Type B pancreatic cell (in vitro differentiated cells): ENCODE data around the gene ARHGEF18. TPM values are rescaled to one million over a fixed set of nuclear protein-coding genes. Genes with fewer than 3 reads are reported as not detected.

Experiments used
- DNase-seq: peaks from one replicate; pipeline ENCODE4 v3.0.0; 2021; ENCODE audit warnings: mixed read lengths; ENCODE audit not compliant: unreplicated experiment; ENCODE audit errors: extremely low spot score
- H3K27ac Mint-ChIP-seq: 2 replicates; pipeline ENCODE4 v1.8.0; 2021; ENCODE audit warnings: mild to moderate bottlenecking, mixed read lengths
- H3K27me3 Mint-ChIP-seq: 2 replicates; pipeline ENCODE4 v1.8.0; 2021; ENCODE audit warnings: mixed read lengths
- H3K36me3 Mint-ChIP-seq: 2 replicates; pipeline ENCODE4 v1.8.0; 2021; ENCODE audit warnings: mixed read lengths
- H3K4me1 Mint-ChIP-seq: one replicate; pipeline ENCODE4 v1.8.0; 2021; ENCODE audit warnings: mixed read lengths; ENCODE audit not compliant: unreplicated experiment
- H3K4me3 Mint-ChIP-seq: 2 replicates; pipeline ENCODE4 v1.8.0; 2021; ENCODE audit warnings: mild to moderate bottlenecking, mixed read lengths
- H3K9me3 Mint-ChIP-seq: 2 replicates; pipeline ENCODE4 v1.8.0; 2021; ENCODE audit warnings: mixed read lengths
- total RNA-seq: library from RNA; stranded (reverse); gene quantifications from 2 replicates; pipeline ENCODE4 v1.2.1, GENCODE V29; 2021; ENCODE audit warnings: low replicate concordance
- TF ChIP-seq, protein P1 (sequence below): fragments of 200-600 bp; sonication (generic); conservative IDR thresholded peaks from 2 replicates; pipeline ENCODE4 v1.5.0; 2021; ENCODE audit warnings: antibody characterized with exemption, mild to moderate bottlenecking

The ARHGEF18 gene
- total RNA-seq, 1 donor from 2014 or later = 40.9 TPM

DNA sequence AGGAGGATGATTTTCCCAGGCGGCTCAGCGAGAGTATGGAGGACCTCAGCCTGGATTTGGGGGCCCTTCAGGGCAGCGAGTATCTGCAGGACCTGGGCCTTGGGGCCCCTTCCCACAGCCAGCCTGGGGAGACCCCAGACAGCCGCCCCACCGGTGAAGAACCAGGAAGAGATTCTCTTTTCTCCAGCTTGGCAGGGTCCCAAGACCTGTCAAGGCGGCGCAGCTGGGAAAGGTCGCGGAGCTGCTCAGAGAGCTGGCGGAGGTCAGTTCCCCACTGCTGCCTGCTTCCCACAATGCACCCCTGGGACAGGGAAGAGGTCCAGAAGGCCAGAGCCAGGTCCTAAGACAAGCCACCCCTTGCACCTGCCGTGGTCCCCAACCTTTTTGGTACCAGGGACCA lies 24.1 kb downstream of the ARHGEF18 start:
- no peak overlapping the region for H3K27ac Mint-ChIP-seq
- TF ChIP-seq, protein P1, sequence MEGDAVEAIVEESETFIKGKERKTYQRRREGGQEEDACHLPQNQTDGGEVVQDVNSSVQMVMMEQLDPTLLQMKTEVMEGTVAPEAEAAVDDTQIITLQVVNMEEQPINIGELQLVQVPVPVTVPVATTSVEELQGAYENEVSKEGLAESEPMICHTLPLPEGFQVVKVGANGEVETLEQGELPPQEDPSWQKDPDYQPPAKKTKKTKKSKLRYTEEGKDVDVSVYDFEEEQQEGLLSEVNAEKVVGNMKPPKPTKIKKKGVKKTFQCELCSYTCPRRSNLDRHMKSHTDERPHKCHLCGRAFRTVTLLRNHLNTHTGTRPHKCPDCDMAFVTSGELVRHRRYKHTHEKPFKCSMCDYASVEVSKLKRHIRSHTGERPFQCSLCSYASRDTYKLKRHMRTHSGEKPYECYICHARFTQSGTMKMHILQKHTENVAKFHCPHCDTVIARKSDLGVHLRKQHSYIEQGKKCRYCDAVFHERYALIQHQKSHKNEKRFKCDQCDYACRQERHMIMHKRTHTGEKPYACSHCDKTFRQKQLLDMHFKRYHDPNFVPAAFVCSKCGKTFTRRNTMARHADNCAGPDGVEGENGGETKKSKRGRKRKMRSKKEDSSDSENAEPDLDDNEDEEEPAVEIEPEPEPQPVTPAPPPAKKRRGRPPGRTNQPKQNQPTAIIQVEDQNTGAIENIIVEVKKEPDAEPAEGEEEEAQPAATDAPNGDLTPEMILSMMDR = no peak

DNA sequence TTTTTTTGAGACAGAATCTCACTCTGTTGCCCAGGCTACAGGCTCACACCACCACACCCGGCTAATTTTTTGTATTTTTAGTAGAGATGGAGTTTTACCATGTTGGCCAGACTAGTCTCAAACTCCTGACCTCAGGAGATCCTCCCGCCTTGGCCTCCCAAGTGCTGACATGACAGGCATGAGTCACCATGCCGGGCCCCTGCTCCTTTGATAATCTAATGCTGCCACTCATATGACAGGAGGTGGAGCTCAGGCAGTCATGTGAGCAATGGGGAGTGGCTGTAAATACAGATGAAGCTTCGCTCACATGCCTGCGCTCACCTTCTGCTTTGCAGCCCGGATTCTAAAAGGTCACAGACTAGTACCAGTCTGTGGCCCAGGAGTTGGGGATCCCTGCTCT lies 25.1 kb downstream of the ARHGEF18 start:
- Mint-ChIP-seq H3K36me3 (no peaks in the 10 kb centered on the region), H3K4me1 (no peaks in the 10 kb centered on the region), H3K27ac (no peak overlapping the region), H3K4me3 (no peak overlapping the region), H3K9me3 (no peaks in the 10 kb centered on the region), H3K27me3 (no peaks in the 10 kb centered on the region)
- TF ChIP-seq, protein P1 = no peak
- no peak for DNase-seq

More for the DNA sequence above, 24.1 kb downstream of the ARHGEF18 start:
- H3K4me1 Mint-ChIP-seq = no peaks in the 10 kb centered on the region
- no peak for DNase-seq
- no peaks in the 10 kb centered on the region for H3K36me3 Mint-ChIP-seq
- H3K27me3 Mint-ChIP-seq = no peaks in the 10 kb centered on the region
- H3K9me3 Mint-ChIP-seq = no peaks in the 10 kb centered on the region
- H3K4me3 Mint-ChIP-seq = no peak overlapping the region

DNA sequence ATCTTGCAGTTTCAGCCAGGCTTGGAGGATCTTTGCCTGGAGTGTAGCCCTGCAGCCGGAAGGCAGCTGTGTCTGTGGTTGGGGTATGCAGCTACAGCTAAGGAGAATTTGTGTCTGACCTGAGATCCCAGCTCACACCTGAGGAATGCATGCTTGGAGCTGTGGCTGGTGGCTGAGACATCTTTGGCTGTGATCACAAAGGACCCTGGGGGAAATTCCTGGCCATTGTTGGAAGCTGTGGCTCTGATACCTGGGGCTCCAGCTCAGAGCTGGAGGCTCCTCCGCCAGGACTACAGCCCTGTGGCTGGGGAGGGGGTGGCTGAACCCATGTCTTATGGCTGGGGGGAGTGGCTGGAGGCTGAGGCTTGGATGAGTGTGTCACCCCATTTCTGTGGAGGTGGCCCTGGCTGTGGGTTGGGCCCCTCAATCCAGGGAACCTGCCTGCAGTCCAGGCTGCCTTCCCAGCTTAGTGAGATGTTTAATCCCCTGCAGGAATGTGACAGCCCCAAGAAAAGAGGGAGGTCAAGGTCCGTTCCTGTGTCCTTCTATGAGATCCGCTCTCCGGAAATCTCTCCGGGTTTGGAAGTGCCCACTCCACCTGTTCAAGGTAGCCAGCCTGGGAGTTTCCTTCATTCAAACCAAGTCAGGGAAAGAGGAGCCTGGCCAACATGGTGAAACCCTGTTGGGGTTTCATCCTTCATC lies 27.6 kb downstream of the ARHGEF18 start:
- no peak for DNase-seq
- Mint-ChIP-seq H3K36me3 (no peaks in the 10 kb centered on the region), H3K27me3 (no peaks in the 10 kb centered on the region), H3K4me3 (no peak overlapping the region), H3K27ac (no peak overlapping the region), H3K4me1 (peaks cover 5% of the 10 kb centered on the region), H3K9me3 (no peaks in the 10 kb centered on the region)
- TF ChIP-seq, protein P1 = no peak

DNA sequence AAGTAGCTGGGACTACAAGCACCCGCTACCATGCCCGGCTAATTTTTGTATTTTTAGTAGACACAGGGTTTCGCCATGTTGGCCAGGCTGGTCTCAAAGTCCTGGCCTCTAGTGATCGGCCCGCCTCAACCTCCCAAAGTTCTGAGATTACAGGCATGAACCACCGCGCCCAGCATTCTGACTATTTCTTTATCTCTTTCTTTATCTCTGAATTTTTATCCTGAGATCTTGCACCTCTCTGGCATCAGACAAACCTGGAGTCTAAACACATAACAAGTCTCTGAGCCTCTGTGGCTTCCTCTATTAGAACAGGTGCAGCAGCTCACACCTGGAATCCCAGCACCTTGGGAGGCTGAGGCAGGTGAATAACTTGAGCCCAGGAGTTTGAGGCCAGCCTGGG lies 28.5 kb downstream of the ARHGEF18 start:
- H3K27ac Mint-ChIP-seq = no peak overlapping the region
- TF ChIP-seq, protein P1 = no peak
- no peak overlapping the region for H3K4me3 Mint-ChIP-seq
- no peaks in the 10 kb centered on the region for H3K9me3 Mint-ChIP-seq
- no peaks in the 10 kb centered on the region for H3K36me3 Mint-ChIP-seq
- no peak for DNase-seq
- H3K4me1 Mint-ChIP-seq = peaks cover 5% of the 10 kb centered on the region
- H3K27me3 Mint-ChIP-seq = no peaks in the 10 kb centered on the region

DNA sequence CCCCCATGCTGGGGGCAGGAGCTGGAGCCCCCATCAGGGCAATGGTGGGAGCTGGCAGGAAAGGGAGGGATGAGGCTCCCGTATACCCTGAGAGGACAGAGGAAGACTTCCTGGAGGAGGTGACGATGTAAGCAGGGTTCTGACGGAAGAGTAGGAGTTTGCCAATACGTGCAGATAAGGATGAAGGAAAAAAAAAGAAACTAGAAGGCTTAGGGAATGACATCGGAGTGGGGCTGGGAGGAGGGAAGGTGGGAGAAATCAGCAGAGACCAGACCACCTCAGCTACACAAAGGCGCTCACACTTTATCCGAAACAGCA lies 32.3 kb downstream of the ARHGEF18 start:
- no peak overlapping the region for H3K27ac Mint-ChIP-seq

More for the DNA sequence above, 32.3 kb downstream of the ARHGEF18 start:
- H3K4me1 Mint-ChIP-seq = peaks cover 6% of the 10 kb centered on the region
- H3K4me3 Mint-ChIP-seq = no peak overlapping the region
- TF ChIP-seq, protein P1 = no peak
- no peaks in the 10 kb centered on the region for H3K36me3 Mint-ChIP-seq
- H3K27me3 Mint-ChIP-seq = no peaks in the 10 kb centered on the region
- DNase-seq = no peak
- H3K9me3 Mint-ChIP-seq = no peaks in the 10 kb centered on the region
